Right forelimb (tissue), 1 donor: ENCODE results near the gene TLK1.

Experiments used
- DNase-seq: peaks from one replicate; pipeline ENCODE4 v3.0.0-alpha.2; 2018

Gene TLK1

DNA sequence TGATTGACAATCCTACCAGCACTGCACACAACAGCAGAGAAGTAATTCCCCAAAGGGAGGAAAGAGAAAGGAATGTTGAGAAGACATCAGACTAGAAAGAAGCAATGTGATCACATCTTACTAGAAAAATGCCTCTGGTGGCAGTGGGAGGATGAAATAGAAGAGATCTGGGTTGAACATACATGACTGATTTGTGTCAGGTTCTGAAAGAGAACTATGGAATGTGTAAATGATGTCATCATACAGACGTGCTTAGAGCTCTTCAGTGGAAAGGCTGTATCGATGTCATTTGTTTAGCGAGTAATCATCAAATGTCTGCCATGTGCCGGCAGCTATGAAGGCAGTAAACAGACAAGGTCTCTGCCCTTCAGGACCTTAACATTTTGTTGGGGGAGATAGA is 206.8 kb downstream of the TLK1 start:
- no peak for DNase-seq

DNA sequence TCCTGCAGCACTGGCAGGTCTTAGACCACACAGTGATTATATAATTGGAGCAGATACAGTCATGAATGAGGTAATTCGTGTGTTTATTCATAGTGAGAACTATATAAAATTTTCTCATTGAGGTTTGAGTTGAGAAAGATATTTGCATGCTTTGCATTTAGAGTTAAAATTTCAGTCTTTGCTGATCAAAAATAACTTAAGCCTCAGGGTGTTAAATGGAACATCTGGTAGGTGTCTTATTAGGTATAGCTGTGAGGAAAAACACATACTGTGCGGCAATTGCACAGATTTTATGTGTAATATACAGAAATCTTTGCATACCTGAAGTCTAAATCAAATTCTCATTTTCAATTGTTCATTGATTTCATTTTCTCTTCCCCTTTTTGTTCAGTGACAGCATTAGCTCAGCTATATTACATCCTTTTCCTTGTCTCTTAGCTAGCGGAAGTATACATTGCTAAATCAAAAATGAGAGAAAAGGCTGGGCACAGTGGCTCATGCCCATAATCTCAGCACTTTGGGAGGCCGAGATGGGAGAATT is 210.4 kb downstream of the TLK1 start:
- no peak for DNase-seq

DNA sequence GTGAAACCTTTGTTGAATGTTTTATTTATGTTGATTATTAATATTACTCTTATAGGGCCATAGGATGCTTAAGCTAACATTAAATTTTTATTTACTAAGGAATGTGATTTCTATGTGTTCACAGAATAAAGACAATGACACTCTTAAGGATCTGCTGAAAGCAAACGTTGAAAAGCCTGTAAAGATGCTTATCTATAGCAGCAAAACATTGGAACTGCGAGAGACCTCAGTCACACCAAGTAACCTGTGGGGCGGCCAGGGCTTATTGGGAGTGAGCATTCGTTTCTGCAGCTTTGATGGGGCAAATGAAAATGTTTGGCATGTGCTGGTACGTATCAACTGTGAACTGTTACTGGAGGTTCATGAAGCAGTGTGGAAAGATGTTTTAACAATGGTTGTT is 211.3 kb downstream of the TLK1 start:
- no peak for DNase-seq

DNA sequence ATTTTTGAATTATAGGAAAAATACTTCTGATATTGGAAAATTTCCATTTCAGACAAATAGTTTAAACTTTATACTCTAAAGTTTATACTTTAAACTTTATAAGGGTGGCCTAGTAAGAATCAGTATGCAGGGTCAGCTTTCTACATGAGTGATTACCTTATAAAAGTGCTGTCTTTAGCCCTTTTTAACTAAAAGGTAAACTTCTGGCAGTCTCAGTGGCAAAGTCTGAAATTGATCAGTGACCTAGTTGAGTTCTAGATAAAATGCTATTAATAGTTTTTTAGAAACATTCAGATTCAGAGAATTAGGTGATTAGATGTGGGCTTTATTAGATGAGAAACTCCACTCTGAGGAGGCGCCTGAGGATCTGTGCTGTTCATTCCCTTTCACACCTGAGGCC is 216.1 kb downstream of the TLK1 start:
- no peak for DNase-seq

DNA sequence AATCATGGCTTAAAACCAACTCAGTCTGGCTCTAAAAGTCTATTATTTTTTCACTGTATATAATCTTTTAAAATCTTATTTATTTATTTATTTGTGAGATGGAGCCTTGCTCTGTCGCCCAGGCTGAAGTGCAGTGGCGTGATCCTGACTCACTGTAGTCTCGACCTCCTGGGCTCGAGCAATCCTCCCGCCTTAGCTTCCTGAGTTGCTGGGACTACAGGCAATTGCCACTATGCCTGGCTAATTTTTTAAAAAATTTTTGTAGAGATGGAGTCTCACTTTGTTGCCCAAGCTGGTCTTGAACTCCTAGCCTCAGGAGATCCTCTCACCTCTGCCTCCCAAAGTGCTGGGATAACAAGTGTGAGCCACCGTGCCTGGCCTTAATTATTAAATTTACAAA is 217.1 kb downstream of the TLK1 start:
- no peak for DNase-seq

DNA sequence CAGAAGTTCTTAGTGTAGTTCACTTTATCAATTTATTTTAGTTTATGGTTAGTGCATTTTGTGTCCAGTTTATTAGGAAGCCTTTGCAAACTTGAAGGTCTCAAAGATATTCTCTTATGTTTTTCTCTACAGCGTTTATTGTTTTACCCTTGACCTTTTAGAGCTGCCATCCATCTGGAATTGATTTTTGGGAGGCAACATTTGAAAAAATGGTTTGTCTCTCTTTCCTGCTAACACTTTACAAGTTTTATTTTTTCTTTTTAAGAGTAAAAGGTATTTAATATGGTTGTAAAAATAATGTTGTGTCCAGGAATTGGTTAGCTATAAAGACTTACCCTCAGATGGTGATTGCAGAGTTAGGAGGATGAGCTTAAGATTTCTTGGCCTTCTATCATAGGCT is 217.7 kb downstream of the TLK1 start:
- no peak for DNase-seq

DNA sequence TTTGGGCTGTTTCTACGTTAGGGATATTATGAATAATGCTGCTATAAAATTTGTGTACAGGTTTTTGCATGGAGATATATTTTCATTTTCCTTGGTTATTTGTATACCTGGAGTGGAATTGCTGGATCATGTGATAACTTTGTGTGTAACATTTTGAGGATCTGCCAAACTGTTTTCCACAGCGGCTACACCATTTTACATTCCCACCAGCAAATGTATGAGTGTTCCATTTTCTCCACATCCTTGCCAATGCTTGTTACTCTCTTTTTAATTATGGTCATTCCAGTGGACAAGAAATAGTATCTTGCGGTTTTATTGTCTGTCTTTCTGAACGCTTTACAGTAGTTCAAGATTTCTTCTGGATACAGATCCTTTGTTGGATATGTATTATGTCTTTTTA is 218.1 kb downstream of the TLK1 start:
- no peak for DNase-seq
